Activated T-cell treated with anti-CD3 and anti-CD28 coated beads for 4 hours (primary cell): Measurements from ENCODE around the gene DNM3.
"Not testable (repeated sequence)": the region's sequence is repeated elsewhere in the genome, so short reads cannot be mapped to it uniquely, and the experiment has no call there.

ENCODE experiments used
- DNase-seq: peaks from one replicate; pipeline ENCODE4 v3.0.0-alpha.2; 2020

Gene DNM3

GRCh38 chr1:172054172-172054571 lies 212.9 kb downstream of the DNM3 start:
- DNase-seq: no peak

GRCh38 chr1:172055816-172056419 lies 214.6 kb downstream of the DNM3 start:
- DNase-seq: not testable (repeated sequence)

- no peak for DNase-seq
Observed at GRCh38 chr1:172068334-172068733, 227.0 kb downstream of the DNM3 start.

GRCh38 chr1:172069051-172069450 lies 227.8 kb downstream of the DNM3 start:
- DNase-seq: no peak

- DNase-seq: no peak
Observed at GRCh38 chr1:172069534-172069933, 228.2 kb downstream of the DNM3 start.

GRCh38 chr1:172070055-172070454 lies 228.8 kb downstream of the DNM3 start:
- DNase-seq: no peak

- no peak for DNase-seq
Observed at GRCh38 chr1:172071746-172072145, 230.4 kb downstream of the DNM3 start.

- not testable (repeated sequence) for DNase-seq
Observed at GRCh38 chr1:172079859-172080258, 238.6 kb downstream of the DNM3 start.

GRCh38 chr1:172083191-172083590 lies 241.9 kb downstream of the DNM3 start:
- no peak for DNase-seq

- no peak for DNase-seq
Observed at GRCh38 chr1:172084876-172085275, 243.6 kb downstream of the DNM3 start.

- DNase-seq: no peak
Observed at GRCh38 chr1:172085317-172085716, 244.0 kb downstream of the DNM3 start.

GRCh38 chr1:172086137-172086536 lies 244.8 kb downstream of the DNM3 start:
- no peak for DNase-seq

- DNase-seq: no peak
Observed at GRCh38 chr1:172088256-172088655, 247.0 kb downstream of the DNM3 start.

- peak; percentile 39 for DNase-seq
Observed at GRCh38 chr1:172089768-172090510, 248.6 kb downstream of the DNM3 start.

- no peak for DNase-seq
Observed at GRCh38 chr1:172090511-172090817, 249.2 kb downstream of the DNM3 start.

- no peak for DNase-seq
Observed at GRCh38 chr1:172095846-172096245, 254.5 kb downstream of the DNM3 start.

- DNase-seq: no peak
Observed at GRCh38 chr1:172105230-172105629, 263.9 kb downstream of the DNM3 start.

GRCh38 chr1:172107316-172107975 lies 266.1 kb downstream of the DNM3 start:
- no peak for DNase-seq

GRCh38 chr1:172108161-172108893 lies 267.0 kb downstream of the DNM3 start:
- DNase-seq: no peak

GRCh38 chr1:172109359-172109758 lies 268.1 kb downstream of the DNM3 start:
- no peak for DNase-seq

- no peak for DNase-seq
Observed at GRCh38 chr1:172112576-172112975, 271.3 kb downstream of the DNM3 start.

GRCh38 chr1:172117800-172118199 lies 276.5 kb downstream of the DNM3 start:
- DNase-seq: no peak

- no peak for DNase-seq
Observed at GRCh38 chr1:172118618-172119017, 277.3 kb downstream of the DNM3 start.

GRCh38 chr1:172119184-172119583 lies 277.9 kb downstream of the DNM3 start:
- no peak for DNase-seq
